HepG2 (cell line): ENCODE measurements around the gene THBS4. TPM values are rescaled to one million over a fixed set of nuclear protein-coding genes. Genes with fewer than 3 reads are reported as not detected.

Experiments used
- ATAC-seq: fragments of 200-7000 bp; cut with Tn5 transposase; 3 replicates; pipeline ENCODE4 v1.9.1; 2020; ENCODE audit warnings: mild to moderate bottlenecking, moderate library complexity
- BruUV-seq: library from RNA; stranded (reverse); fragments of 400-500 nt; replicated peaks from 2 replicates; lab custom pipeline; 2021; lab: Mats Ljungman, UMichigan
- CTCF ChIA-PET: fragments of 300-600 bp; formaldehyde crosslinking; extraction: SDS; loops from one replicate; lab custom pipeline; 2021; ENCODE audit warnings: low total read pairs, inconsistent platforms, low intra/inter-chr PET ratio; lab: Yijun Ruan, JAX
- POLR2A ChIA-PET: fragments of 350-600 bp; sonication (Branson Sonifier 250); formaldehyde crosslinking; loops from one replicate; lab custom pipeline; 2020; ENCODE audit warnings: antibody characterized with exemption, inconsistent platforms; lab: Yijun Ruan, JAX
- DNase-seq: peaks from one replicate; pipeline ENCODE4 v3.0.0-alpha.2; 2015; ENCODE audit warnings: low spot score
- FAIRE-seq: peaks from 3 replicates; lab custom pipeline; 2011; peaks lifted over from hg19 to GRCh38; lab: Jason Lieb, UNC
- H2AFZ ChIP-seq: one replicate; pipeline ENCODE4 v1.6.1; 2011; ENCODE audit warnings: low read length, inconsistent platforms
- H3K27ac ChIP-seq: fragments of 300-600 bp; 3 replicates; pipeline ENCODE4 v1.8.0; 2011; ENCODE audit warnings: mixed run types, mild to moderate bottlenecking, mixed read lengths, low read length, inconsistent platforms; ENCODE audit not compliant: insufficient read depth; ENCODE audit errors: extremely low read length
- H3K27me3 ChIP-seq, 2 experiments: fragments of 200-600 bp in 1 of 2; 2 replicates in 1 of 2; 3 replicates in 1 of 2; pipeline versions ENCODE4 v1.6.0 to v1.8.0; 2011; ENCODE audit warnings: low read length in 2 of 2, mild to moderate bottlenecking in 2 of 2, moderate library complexity in 2 of 2, inconsistent platforms in 1 of 2; ENCODE audit not compliant: insufficient read depth in 2 of 2, control insufficient read depth in 1 of 2
- H3K36me3 ChIP-seq, 2 experiments: fragments of 200-600 bp in 1 of 2; replicated peaks in 1 of 2; 2 replicates in 1 of 2; 3 replicates in 1 of 2; pipeline versions ENCODE4 v1.5.1 to v1.8.0; 2011; ENCODE audit warnings: low read length in 2 of 2, inconsistent platforms in 1 of 2; ENCODE audit not compliant: insufficient read depth in 2 of 2, control insufficient read depth in 1 of 2
- H3K4me1 ChIP-seq: 2 replicates; pipeline ENCODE4 v1.5.1; 2012; ENCODE audit warnings: low read length, inconsistent platforms; ENCODE audit not compliant: insufficient read depth
- H3K4me2 ChIP-seq: 2 replicates; pipeline ENCODE4 v1.6.0; 2011; ENCODE audit warnings: low read depth, low read length, inconsistent platforms
- H3K4me3 ChIP-seq, 3 experiments: fragments of 200-600 bp in 1 of 3; sonication (generic), shearing (Covaris generic) in 1 of 3; replicated peaks in 1 of 3; 2 replicates each; pipeline ENCODE4 v1.5.1; 2011 to 2016; ENCODE audit warnings: low read length in 3 of 3, inconsistent platforms in 2 of 3, low read depth in 2 of 3, mild to moderate bottlenecking in 2 of 3, control low read depth in 1 of 3, mixed read lengths in 1 of 3; ENCODE audit not compliant: insufficient read depth in 1 of 3
- H3K79me2 ChIP-seq: one replicate; pipeline ENCODE4 v1.6.1; 2011; ENCODE audit warnings: low read length, inconsistent platforms; ENCODE audit not compliant: insufficient read depth
- H3K9ac ChIP-seq: 2 replicates; pipeline ENCODE4 v1.6.0; 2011; ENCODE audit warnings: mild to moderate bottlenecking, low read depth, low read length, inconsistent platforms; ENCODE audit not compliant: insufficient read depth
- H3K9me3 ChIP-seq: 2 replicates; pipeline ENCODE4 v1.5.1; 2012; ENCODE audit warnings: mild to moderate bottlenecking, low read length
- H4K20me1 ChIP-seq: 2 replicates; pipeline ENCODE4 v1.6.0; 2011; ENCODE audit warnings: inconsistent platforms, mild to moderate bottlenecking, low read length, moderate library complexity; ENCODE audit not compliant: insufficient read depth
- AKAP8 ChIP-seq: sonication (generic); formaldehyde crosslinking; IDR thresholded peaks from 2 replicates; pipeline ENCODE4 v1.5.1; 2020; ENCODE audit warnings: mild to moderate bottlenecking, missing genetic modification reagents
- CHCHD3 ChIP-seq: sonication (generic); formaldehyde crosslinking; IDR thresholded peaks from 2 replicates; pipeline ENCODE4 v1.8.0; 2022; ENCODE audit warnings: mild to moderate bottlenecking, missing genetic modification reagents, moderate library complexity
- ZC3H13 ChIP-seq: sonication (generic); formaldehyde crosslinking; IDR thresholded peaks from 2 replicates; pipeline ENCODE4 v1.8.1; 2023; ENCODE audit warnings: mild to moderate bottlenecking, missing genetic modification reagents, moderate library complexity
- ZNF556 ChIP-seq: sonication (generic); formaldehyde crosslinking; IDR thresholded peaks from 2 replicates; pipeline ENCODE4 v1.4.0; 2020; ENCODE audit warnings: mild to moderate bottlenecking, missing genetic modification reagents, borderline replicate concordance
- WGBS: methylation state at CpG from one replicate; pipeline ENCODE4 v1.1.6; 2017; ENCODE audit warnings: low lambda C conversion rate; 5-methylcytosine and 5-hydroxymethylcytosine counted together
- in situ Hi-C: cut with HindIII; loops from 2 replicates; pipeline ENCODE4 v1.10.0; 2017; ENCODE audit warnings: low pct_unique_long_range_greater_than_20kb; ENCODE audit not compliant: extremely low pct_ligation_motif_present
- intact Hi-C: fragments of 100-400 bp; cut with micrococcal nuclease; formaldehyde crosslinking; loops from one replicate; pipeline ENCODE4 v1.10.0; 2022; ENCODE audit not compliant: unreplicated experiment
- polyA plus RNA-seq, 8 experiments: library from polyadenylated mRNA; depleted of rRNA in 3 of 8; stranded (reverse) in 7 of 8; unstranded in 1 of 8; fragments of >200 nt; fragmentation: Illumina TruSeq in 4 of 8; extraction: Trizol in 4 of 8; gene quantifications; 2 replicates each; pipeline versions ENCODE4 v1.2.1 to v1.2.3, GENCODE V29; 2011 to 2016; ENCODE audit warnings: low read depth in 4 of 8, missing spikeins in 1 of 8, mixed read lengths in 1 of 8; ENCODE audit not compliant: insufficient read depth in 1 of 8
- total RNA-seq, 5 experiments: library from RNA; depleted of rRNA; stranded (reverse); fragments of >200 nt; fragmentation: Illumina TruSeq; extraction: Trizol; gene quantifications; 2 replicates each; pipeline ENCODE4 v1.2.3, GENCODE V29; 2016; ENCODE audit warnings: low read depth in 1 of 5
- TF ChIP-seq, protein P1 (sequence below): sonication (generic); formaldehyde crosslinking; IDR thresholded peaks from 2 replicates; pipeline ENCODE4 v1.4.0; 2020; ENCODE audit warnings: missing genetic modification reagents
- TF ChIP-seq, protein P2 (sequence below), 2 experiments: IDR thresholded peaks; 2 replicates each; pipeline ENCODE4 v1.6.1; 2011 to 2012; ENCODE audit warnings: low read length in 2 of 2, borderline replicate concordance in 1 of 2, low read depth in 1 of 2, mild to moderate bottlenecking in 1 of 2, moderate library complexity in 1 of 2

Gene THBS4
- total and polyA plus RNA-seq, 2 of the 13 experiments (the other 11 are each of a cell fraction or from before 2014, with no cell fraction given): 0.60 to 1.2 TPM

DNA sequence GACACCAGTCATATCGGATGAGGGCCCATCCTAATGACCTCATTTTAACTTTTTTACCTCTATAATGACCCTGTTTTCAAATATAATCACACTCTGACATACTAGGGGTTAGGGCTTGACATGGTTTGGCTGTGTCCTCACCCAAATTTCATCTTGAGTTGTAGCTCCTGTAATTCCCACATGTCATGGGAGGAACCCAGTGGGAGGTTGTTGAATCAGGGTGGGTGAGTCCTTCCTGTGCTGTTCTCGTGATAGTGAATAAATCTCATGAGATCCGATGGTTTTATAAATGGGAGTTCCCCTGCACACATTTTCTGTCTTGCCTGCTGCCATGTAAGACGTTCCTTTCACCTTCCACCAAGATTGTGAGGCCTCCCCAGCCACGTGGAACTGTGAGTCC lies 71.8 kb downstream of the THBS4 start:
- POLR2A ChIA-PET: interaction anchor here (1.4 to 1.5 kb wide), 3 partner anchors 11 to 149 kb away, joined by 5 to 11 read pairs (median 8); partner anchors contain the start of gene SERINC5
- ATAC-seq (no peak), FAIRE-seq (no peak), DNase-seq (no peak)
- Histone ChIP-seq H3K4me2 (no peak overlapping the region), H2AFZ (no peak overlapping the region), H3K36me3 (no peaks in the 10 kb centered on the region), H3K9ac (no peak overlapping the region), H3K27ac (no peak overlapping the region), H3K9me3 (no peaks in the 10 kb centered on the region), H3K79me2 (no peaks in the 10 kb centered on the region), H3K4me3 (no peak overlapping the region), H3K27me3 (no peaks in the 10 kb centered on the region), H4K20me1 (no peaks in the 10 kb centered on the region), H3K4me1 (peaks cover 56% of the 10 kb centered on the region)
- CTCF ChIA-PET: no interaction called here
- BruUV-seq: no TSS peak
- TF ChIP-seq CHCHD3 (CRISPR knock-in tag) (no peak), ZC3H13 (no peak), ZNF556 (CRISPR knock-in tag) (no peak)
- 67% methylated on average over 5 of the region's 5 CpGs for WGBS
- in situ Hi-C loops (no loop called here), intact Hi-C loops (no loop called here)

DNA sequence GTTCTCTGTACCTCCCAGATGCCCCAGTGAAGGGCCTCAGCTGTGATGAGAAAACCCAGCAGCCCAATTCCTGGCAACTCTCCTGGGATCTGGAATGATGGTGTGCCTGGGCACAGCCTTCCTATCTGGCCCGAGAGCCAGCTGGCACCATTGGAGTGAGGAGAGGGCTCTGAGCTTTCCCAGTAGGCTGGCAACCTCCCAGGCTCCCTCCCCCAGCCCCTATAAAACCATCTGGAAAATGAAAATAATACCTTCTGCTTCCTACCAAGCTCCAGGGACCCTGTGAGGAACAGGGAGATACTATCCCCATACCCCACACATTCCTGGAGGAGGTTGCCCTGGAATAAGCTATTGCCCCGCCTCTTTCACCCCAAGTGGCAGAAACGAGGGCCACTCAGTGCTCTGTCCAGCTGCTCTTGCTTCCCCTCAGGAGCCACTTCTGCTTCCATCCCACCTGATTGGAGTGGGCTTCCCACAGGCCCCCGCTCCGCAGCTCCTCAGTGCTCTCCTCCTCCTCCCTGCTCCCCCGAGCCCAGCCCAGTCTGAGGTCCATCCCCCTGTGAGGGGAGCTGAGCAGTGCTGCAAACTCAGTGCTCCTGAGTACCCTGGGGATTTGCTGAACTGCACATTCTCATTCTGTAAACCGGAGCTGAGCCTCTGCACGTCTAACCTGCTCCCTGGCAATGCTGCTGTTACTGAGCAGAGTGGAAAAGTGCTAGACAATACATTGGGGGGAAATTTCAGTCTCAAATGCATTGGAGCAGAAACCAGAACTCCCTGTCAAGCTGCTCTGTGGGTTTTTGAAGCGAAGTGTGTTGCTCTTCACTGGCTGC lies 74.7 kb downstream of the THBS4 start:
- no TSS peak for BruUV-seq
- ATAC-seq (peak; percentile 21), DNase-seq (no peak), FAIRE-seq (no peak)
- H3K36me3 ChIP-seq: no peaks in the 10 kb centered on the region
- H3K4me1 ChIP-seq: peaks cover 52% of the 10 kb centered on the region
- no peak overlapping the region for H3K9ac ChIP-seq
- H4K20me1 ChIP-seq: no peaks in the 10 kb centered on the region
- H3K79me2 ChIP-seq: no peaks in the 10 kb centered on the region
- ChIA-PET CTCF (no interaction called here), POLR2A (interaction anchor here (0.6 to 1.1 kb wide), 2 partner anchors 146 to 163 kb away, joined by 3 read pairs; partner anchors contain the start of gene SERINC5)
- H3K27me3 ChIP-seq: no peaks in the 10 kb centered on the region
- intact Hi-C loops (no loop called here), in situ Hi-C loops (no loop called here)
- H3K4me2 ChIP-seq: peak overlapping the region; percentile 44; the same call in 1 of the 2 replicates
- no peak overlapping the region; a peak in 1 of 6 replicates for H3K4me3 ChIP-seq
- no peak overlapping the region for H3K27ac ChIP-seq
- no peak overlapping the region for H2AFZ ChIP-seq
- 69% methylated on average over 3 of the region's 9 CpGs for WGBS
- H3K9me3 ChIP-seq: no peaks in the 10 kb centered on the region
- TF ChIP-seq, protein P1, sequence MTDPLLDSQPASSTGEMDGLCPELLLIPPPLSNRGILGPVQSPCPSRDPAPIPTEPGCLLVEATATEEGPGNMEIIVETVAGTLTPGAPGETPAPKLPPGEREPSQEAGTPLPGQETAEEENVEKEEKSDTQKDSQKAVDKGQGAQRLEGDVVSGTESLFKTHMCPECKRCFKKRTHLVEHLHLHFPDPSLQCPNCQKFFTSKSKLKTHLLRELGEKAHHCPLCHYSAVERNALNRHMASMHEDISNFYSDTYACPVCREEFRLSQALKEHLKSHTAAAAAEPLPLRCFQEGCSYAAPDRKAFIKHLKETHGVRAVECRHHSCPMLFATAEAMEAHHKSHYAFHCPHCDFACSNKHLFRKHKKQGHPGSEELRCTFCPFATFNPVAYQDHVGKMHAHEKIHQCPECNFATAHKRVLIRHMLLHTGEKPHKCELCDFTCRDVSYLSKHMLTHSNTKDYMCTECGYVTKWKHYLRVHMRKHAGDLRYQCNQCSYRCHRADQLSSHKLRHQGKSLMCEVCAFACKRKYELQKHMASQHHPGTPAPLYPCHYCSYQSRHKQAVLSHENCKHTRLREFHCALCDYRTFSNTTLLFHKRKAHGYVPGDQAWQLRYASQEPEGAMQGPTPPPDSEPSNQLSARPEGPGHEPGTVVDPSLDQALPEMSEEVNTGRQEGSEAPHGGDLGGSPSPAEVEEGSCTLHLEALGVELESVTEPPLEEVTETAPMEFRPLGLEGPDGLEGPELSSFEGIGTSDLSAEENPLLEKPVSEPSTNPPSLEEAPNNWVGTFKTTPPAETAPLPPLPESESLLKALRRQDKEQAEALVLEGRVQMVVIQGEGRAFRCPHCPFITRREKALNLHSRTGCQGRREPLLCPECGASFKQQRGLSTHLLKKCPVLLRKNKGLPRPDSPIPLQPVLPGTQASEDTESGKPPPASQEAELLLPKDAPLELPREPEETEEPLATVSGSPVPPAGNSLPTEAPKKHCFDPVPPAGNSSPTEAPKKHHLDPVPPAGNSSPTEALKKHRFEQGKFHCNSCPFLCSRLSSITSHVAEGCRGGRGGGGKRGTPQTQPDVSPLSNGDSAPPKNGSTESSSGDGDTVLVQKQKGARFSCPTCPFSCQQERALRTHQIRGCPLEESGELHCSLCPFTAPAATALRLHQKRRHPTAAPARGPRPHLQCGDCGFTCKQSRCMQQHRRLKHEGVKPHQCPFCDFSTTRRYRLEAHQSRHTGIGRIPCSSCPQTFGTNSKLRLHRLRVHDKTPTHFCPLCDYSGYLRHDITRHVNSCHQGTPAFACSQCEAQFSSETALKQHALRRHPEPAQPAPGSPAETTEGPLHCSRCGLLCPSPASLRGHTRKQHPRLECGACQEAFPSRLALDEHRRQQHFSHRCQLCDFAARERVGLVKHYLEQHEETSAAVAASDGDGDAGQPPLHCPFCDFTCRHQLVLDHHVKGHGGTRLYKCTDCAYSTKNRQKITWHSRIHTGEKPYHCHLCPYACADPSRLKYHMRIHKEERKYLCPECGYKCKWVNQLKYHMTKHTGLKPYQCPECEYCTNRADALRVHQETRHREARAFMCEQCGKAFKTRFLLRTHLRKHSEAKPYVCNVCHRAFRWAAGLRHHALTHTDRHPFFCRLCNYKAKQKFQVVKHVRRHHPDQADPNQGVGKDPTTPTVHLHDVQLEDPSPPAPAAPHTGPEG (CRISPR knock-in tag): no peak
- TF ChIP-seq, protein P2, sequence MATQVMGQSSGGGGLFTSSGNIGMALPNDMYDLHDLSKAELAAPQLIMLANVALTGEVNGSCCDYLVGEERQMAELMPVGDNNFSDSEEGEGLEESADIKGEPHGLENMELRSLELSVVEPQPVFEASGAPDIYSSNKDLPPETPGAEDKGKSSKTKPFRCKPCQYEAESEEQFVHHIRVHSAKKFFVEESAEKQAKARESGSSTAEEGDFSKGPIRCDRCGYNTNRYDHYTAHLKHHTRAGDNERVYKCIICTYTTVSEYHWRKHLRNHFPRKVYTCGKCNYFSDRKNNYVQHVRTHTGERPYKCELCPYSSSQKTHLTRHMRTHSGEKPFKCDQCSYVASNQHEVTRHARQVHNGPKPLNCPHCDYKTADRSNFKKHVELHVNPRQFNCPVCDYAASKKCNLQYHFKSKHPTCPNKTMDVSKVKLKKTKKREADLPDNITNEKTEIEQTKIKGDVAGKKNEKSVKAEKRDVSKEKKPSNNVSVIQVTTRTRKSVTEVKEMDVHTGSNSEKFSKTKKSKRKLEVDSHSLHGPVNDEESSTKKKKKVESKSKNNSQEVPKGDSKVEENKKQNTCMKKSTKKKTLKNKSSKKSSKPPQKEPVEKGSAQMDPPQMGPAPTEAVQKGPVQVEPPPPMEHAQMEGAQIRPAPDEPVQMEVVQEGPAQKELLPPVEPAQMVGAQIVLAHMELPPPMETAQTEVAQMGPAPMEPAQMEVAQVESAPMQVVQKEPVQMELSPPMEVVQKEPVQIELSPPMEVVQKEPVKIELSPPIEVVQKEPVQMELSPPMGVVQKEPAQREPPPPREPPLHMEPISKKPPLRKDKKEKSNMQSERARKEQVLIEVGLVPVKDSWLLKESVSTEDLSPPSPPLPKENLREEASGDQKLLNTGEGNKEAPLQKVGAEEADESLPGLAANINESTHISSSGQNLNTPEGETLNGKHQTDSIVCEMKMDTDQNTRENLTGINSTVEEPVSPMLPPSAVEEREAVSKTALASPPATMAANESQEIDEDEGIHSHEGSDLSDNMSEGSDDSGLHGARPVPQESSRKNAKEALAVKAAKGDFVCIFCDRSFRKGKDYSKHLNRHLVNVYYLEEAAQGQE (IDR thresholded peaks at IDR 0.05; ENCODE audit: borderline replicate concordance in 1 of 2, low read depth in 1 of 2, low read length in 2 of 2): 0 out of 4 replicates have a peak, but pooled peaks of 1 of the 2 experiments have one; percentile 16
- no peak for TF ChIP-seq AKAP8 (CRISPR knock-in tag)
